Liver (tissue), 9 donors: ENCODE data around the gene TTLL4. TPM values are rescaled to one million over a fixed set of nuclear protein-coding genes. Genes with fewer than 3 reads are reported as not detected.

ENCODE experiments used
- DNase-seq: peaks from one replicate; pipeline ENCODE4 v3.0.0-alpha.2; 2017; ENCODE audit warnings: low spot score
- H3K27ac ChIP-seq, 2 donors: one replicate each; pipeline ENCODE4 v1.7.0; 2013; ENCODE audit warnings: inconsistent platforms in 2 of 2, low read length in 2 of 2, control low read depth in 1 of 2, low read depth in 1 of 2, mild to moderate bottlenecking in 1 of 2
- H3K27me3 ChIP-seq, 4 donors: one replicate each; pipeline versions ENCODE4 v1.6.1 to v1.7.0; 2013; ENCODE audit warnings: low read length in 3 of 4, inconsistent platforms in 1 of 4, mild to moderate bottlenecking in 1 of 4, moderate library complexity in 1 of 4; ENCODE audit not compliant: control insufficient read depth in 4 of 4, insufficient read depth in 4 of 4
- H3K36me3 ChIP-seq, 4 donors: one replicate each; pipeline versions ENCODE4 v1.6.1 to v1.7.0; 2013; ENCODE audit warnings: low read length in 3 of 4, mild to moderate bottlenecking in 3 of 4, low read depth in 1 of 4, moderate library complexity in 1 of 4; ENCODE audit not compliant: control insufficient read depth in 4 of 4, insufficient read depth in 3 of 4
- H3K4me1 ChIP-seq, 4 donors: one replicate each; pipeline versions ENCODE4 v1.6.1 to v1.7.0; 2013; ENCODE audit warnings: low read length in 3 of 4, mild to moderate bottlenecking in 3 of 4, moderate library complexity in 1 of 4; ENCODE audit not compliant: control insufficient read depth in 4 of 4, insufficient read depth in 4 of 4
- H3K4me3 ChIP-seq, 3 donors: one replicate each; pipeline versions ENCODE4 v1.6.1 to v1.7.0; 2013; ENCODE audit warnings: low read length in 3 of 3, control low read depth in 1 of 3, low read depth in 1 of 3, mild to moderate bottlenecking in 1 of 3
- H3K9ac ChIP-seq, 2 donors: one replicate each; pipeline ENCODE4 v1.7.0; 2013; ENCODE audit warnings: low read length in 2 of 2, mild to moderate bottlenecking in 2 of 2, moderate library complexity in 2 of 2, control low read depth in 1 of 2, low read depth in 1 of 2
- H3K9me3 ChIP-seq, 4 donors: one replicate each; pipeline versions ENCODE4 v1.6.1 to v1.7.0; 2013; ENCODE audit warnings: low read length in 3 of 4; ENCODE audit not compliant: control insufficient read depth in 4 of 4
- FOXA2 ChIP-seq: IDR thresholded peaks from 2 replicates; pipeline ENCODE4 v1.6.1; 2016; ENCODE audit warnings: antibody characterized with exemption
- GABPA ChIP-seq, 2 donors: IDR thresholded peaks in 1 of 2; conservative IDR thresholded peaks in 1 of 2; 2 replicates each; pipeline ENCODE4 v1.6.1; 2016; ENCODE audit warnings: antibody characterized with exemption in 2 of 2, mild to moderate bottlenecking in 1 of 2, moderate library complexity in 1 of 2
- HNF4A ChIP-seq, 2 donors: conservative IDR thresholded peaks; 2 replicates each; pipeline ENCODE4 v1.6.1; 2016; ENCODE audit warnings: antibody characterized with exemption in 2 of 2, mild to moderate bottlenecking in 2 of 2
- JUND ChIP-seq, 2 donors: IDR thresholded peaks; 2 replicates each; pipeline ENCODE4 v1.6.1; 2016; ENCODE audit warnings: antibody characterized with exemption in 2 of 2
- NR2F2 ChIP-seq: IDR thresholded peaks from 2 replicates; pipeline ENCODE4 v1.6.1; 2016; ENCODE audit warnings: antibody characterized with exemption
- RAD21 ChIP-seq, 2 donors: IDR thresholded peaks; 2 replicates each; pipeline ENCODE4 v1.6.1; 2016; ENCODE audit warnings: antibody characterized with exemption in 2 of 2, mild to moderate bottlenecking in 2 of 2
- RXRA ChIP-seq, 2 donors: IDR thresholded peaks; 2 replicates each; pipeline ENCODE4 v1.6.1; 2017 to 2018; ENCODE audit warnings: antibody characterized with exemption in 2 of 2, mild to moderate bottlenecking in 1 of 2
- SP1 ChIP-seq: IDR thresholded peaks from 2 replicates; pipeline ENCODE4 v1.6.1; 2018; ENCODE audit warnings: antibody characterized with exemption, mild to moderate bottlenecking
- WGBS: extraction: QIAGEN DNeasy Blood & Tissue Kit; methylation state at CpG from one replicate; pipeline ENCODE4 v1.1.7; 2013; 5-methylcytosine and 5-hydroxymethylcytosine counted together
- polyA plus RNA-seq, 2 donors: library from polyadenylated mRNA; stranded (reverse) in 1 of 2; unstranded in 1 of 2; fragments of 200-250 nt in 1 of 2; fragments of >200 nt in 1 of 2; fragmentation: Nextera tagmentation in 1 of 2; extraction: Ambion mirVana in 1 of 2; gene quantifications; one replicate each; pipeline versions ENCODE4 v1.2.1 to v1.2.3, GENCODE V29; 2013 to 2015
- total RNA-seq, 2 donors: library from RNA; depleted of rRNA; stranded (reverse); fragments of >200 nt; gene quantifications; one replicate each; pipeline ENCODE4 v1.2.3, GENCODE V29; 2014
- TF ChIP-seq, protein P1 (sequence below): IDR thresholded peaks from 2 replicates; pipeline ENCODE4 v1.6.1; 2016; ENCODE audit warnings: antibody characterized with exemption, mild to moderate bottlenecking
- TF ChIP-seq, protein P2 (sequence below): IDR thresholded peaks from 2 replicates; pipeline ENCODE4 v1.6.1; 2016; ENCODE audit warnings: antibody characterized with exemption
- TF ChIP-seq, protein P3 (sequence below): fragments of 150-350 bp; IDR thresholded peaks from 2 replicates; pipeline ENCODE4 v1.5.1; 2017; ENCODE audit warnings: improper control_type of control experiment, low read depth, low read length; ENCODE audit not compliant: missing input control
- TF ChIP-seq, protein P4 (sequence below): IDR thresholded peaks from 2 replicates; pipeline ENCODE4 v1.6.1; 2016; ENCODE audit warnings: antibody characterized with exemption
- TF ChIP-seq, protein P5 (sequence below): IDR thresholded peaks from 2 replicates; pipeline ENCODE4 v1.6.1; 2016; ENCODE audit warnings: antibody characterized with exemption
- donor health status: healthy.
- donor health status: healthy.
- donor health status: healthy.
- donor health status: healthy.
- donor health status: healthy.

TTLL4 gene
- total and polyA plus RNA-seq, 4 donors: 5.7 to 14.0 (median 6.6) TPM

DNA sequence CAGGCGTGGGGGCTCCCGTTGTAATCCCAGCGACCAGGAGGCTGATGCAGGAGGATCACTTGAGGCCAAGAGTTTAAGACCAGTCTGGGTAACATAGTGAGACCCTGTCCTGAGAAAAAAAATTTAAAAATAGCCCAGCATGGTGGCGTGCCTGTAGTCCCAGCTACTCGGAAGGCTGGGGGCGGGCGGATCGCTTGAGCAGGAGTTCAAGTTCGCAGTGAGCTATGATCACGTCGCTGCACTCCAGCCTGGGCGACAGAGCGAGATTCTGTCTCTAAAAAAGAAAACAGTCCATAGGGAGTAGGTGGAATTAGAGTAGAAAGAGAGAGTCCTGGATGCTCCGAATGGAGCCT, 325 bp upstream of the TTLL4 start (continued):
- TF ChIP-seq, protein P1, sequence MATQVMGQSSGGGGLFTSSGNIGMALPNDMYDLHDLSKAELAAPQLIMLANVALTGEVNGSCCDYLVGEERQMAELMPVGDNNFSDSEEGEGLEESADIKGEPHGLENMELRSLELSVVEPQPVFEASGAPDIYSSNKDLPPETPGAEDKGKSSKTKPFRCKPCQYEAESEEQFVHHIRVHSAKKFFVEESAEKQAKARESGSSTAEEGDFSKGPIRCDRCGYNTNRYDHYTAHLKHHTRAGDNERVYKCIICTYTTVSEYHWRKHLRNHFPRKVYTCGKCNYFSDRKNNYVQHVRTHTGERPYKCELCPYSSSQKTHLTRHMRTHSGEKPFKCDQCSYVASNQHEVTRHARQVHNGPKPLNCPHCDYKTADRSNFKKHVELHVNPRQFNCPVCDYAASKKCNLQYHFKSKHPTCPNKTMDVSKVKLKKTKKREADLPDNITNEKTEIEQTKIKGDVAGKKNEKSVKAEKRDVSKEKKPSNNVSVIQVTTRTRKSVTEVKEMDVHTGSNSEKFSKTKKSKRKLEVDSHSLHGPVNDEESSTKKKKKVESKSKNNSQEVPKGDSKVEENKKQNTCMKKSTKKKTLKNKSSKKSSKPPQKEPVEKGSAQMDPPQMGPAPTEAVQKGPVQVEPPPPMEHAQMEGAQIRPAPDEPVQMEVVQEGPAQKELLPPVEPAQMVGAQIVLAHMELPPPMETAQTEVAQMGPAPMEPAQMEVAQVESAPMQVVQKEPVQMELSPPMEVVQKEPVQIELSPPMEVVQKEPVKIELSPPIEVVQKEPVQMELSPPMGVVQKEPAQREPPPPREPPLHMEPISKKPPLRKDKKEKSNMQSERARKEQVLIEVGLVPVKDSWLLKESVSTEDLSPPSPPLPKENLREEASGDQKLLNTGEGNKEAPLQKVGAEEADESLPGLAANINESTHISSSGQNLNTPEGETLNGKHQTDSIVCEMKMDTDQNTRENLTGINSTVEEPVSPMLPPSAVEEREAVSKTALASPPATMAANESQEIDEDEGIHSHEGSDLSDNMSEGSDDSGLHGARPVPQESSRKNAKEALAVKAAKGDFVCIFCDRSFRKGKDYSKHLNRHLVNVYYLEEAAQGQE: no peak

DNA sequence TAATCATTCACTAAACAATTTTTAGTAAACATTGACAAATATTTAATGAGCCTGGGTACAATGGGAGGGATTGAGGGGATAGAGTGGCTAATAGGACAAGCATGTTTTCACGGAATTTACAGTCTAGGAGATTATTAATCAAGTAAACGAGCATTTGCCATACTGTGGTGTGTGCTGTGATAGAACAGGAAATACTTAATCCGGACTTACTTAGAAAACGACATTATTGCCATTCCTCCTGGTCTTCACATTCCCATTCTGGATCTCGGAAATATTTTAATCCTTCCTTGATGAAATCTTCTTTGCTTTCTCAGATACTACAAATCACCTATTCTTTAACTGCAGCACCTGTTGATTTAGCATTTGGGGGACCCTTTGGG, 905 bp downstream of the TTLL4 start:
- 6% methylated on average over 5 of the region's 5 CpGs for WGBS

DNA sequence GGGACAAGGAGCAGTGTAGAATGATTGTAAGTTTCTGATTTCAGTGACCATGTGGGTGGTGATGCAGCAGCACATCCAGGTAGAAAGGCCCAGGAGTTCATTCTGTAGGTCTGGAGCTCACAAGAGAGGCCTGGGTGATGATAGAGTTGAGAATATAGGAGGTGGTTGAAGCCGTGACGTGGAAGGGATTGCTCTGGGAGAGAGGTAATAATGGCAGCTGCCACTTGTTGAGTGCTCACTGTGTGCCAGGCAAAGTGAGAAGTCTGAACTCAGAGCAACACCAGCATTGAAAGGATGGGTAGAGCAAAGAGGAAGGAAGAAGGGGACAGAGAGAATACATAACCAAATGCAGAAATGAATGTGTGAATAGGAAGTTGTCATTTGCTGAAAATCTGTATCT, 3.3 kb downstream of the TTLL4 start:
- Histone ChIP-seq H3K27ac (no peak overlapping the region), H3K9me3 (no peaks in the 10 kb centered on the region), H3K4me1 (peaks cover 0 to 16% (median 5%) of the 10 kb centered on the region in 4 donors)

More for the DNA sequence above, 905 bp downstream of the TTLL4 start:
- Histone ChIP-seq H3K9ac (peak overlapping the region; percentile 34 to 66), H3K27ac (peak overlapping the region; percentile 91 to 92), H3K36me3 (peaks cover 0 to 3% (median under 1%) of the 10 kb centered on the region in 4 donors), H3K9me3 (no peaks in the 10 kb centered on the region), H3K4me1 (peaks cover 0 to 16% (median 2%) of the 10 kb centered on the region in 4 donors), H3K4me3 (peak overlapping the region; percentile 27 to 78 (median 73)), H3K27me3 (no peaks in the 10 kb centered on the region)
- DNase-seq: no peak
- no peak for TF ChIP-seq NR2F2
- TF ChIP-seq HNF4A (conservative IDR thresholded peaks at IDR 0.05): no peak
- TF ChIP-seq RAD21 (IDR thresholded peaks at IDR 0.05): no peak
- TF ChIP-seq RXRA (IDR thresholded peaks at IDR 0.05): peak in 1 of 2 donors; percentile 2
- TF ChIP-seq SP1: peak; percentile 16
- TF ChIP-seq, protein P2, sequence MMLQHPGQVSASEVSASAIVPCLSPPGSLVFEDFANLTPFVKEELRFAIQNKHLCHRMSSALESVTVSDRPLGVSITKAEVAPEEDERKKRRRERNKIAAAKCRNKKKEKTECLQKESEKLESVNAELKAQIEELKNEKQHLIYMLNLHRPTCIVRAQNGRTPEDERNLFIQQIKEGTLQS: no peak
- peak; percentile 32 for TF ChIP-seq FOXA2

More for the DNA sequence above, 3.3 kb downstream of the TTLL4 start:
- no peak for DNase-seq
- Histone ChIP-seq H3K27me3 (no peaks in the 10 kb centered on the region), H3K9ac (no peak overlapping the region), H3K4me3 (no peak overlapping the region), H3K36me3 (peaks cover 0 to 3% (median under 1%) of the 10 kb centered on the region in 4 donors)
- WGBS: 93% methylated on average over 2 of the region's 2 CpGs
- TF ChIP-seq, protein P3, sequence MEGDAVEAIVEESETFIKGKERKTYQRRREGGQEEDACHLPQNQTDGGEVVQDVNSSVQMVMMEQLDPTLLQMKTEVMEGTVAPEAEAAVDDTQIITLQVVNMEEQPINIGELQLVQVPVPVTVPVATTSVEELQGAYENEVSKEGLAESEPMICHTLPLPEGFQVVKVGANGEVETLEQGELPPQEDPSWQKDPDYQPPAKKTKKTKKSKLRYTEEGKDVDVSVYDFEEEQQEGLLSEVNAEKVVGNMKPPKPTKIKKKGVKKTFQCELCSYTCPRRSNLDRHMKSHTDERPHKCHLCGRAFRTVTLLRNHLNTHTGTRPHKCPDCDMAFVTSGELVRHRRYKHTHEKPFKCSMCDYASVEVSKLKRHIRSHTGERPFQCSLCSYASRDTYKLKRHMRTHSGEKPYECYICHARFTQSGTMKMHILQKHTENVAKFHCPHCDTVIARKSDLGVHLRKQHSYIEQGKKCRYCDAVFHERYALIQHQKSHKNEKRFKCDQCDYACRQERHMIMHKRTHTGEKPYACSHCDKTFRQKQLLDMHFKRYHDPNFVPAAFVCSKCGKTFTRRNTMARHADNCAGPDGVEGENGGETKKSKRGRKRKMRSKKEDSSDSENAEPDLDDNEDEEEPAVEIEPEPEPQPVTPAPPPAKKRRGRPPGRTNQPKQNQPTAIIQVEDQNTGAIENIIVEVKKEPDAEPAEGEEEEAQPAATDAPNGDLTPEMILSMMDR: no peak
- TF ChIP-seq, protein P4, sequence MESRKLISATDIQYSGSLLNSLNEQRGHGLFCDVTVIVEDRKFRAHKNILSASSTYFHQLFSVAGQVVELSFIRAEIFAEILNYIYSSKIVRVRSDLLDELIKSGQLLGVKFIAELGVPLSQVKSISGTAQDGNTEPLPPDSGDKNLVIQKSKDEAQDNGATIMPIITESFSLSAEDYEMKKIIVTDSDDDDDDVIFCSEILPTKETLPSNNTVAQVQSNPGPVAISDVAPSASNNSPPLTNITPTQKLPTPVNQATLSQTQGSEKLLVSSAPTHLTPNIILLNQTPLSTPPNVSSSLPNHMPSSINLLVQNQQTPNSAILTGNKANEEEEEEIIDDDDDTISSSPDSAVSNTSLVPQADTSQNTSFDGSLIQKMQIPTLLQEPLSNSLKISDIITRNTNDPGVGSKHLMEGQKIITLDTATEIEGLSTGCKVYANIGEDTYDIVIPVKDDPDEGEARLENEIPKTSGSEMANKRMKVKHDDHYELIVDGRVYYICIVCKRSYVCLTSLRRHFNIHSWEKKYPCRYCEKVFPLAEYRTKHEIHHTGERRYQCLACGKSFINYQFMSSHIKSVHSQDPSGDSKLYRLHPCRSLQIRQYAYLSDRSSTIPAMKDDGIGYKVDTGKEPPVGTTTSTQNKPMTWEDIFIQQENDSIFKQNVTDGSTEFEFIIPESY: no peak
- no peak for TF ChIP-seq RAD21 (IDR thresholded peaks at IDR 0.05)
- TF ChIP-seq JUND (IDR thresholded peaks at IDR 0.05): no peak
- TF ChIP-seq, protein P2: no peak
- TF ChIP-seq HNF4A (conservative IDR thresholded peaks at IDR 0.05): no peak
- no peak for TF ChIP-seq SP1
- no peak for TF ChIP-seq FOXA2
- TF ChIP-seq, protein P1: no peak
- TF ChIP-seq, protein P5, sequence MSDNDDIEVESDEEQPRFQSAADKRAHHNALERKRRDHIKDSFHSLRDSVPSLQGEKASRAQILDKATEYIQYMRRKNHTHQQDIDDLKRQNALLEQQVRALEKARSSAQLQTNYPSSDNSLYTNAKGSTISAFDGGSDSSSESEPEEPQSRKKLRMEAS: no peak
- no peak for TF ChIP-seq NR2F2
- TF ChIP-seq GABPA (IDR thresholded peaks at IDR 0.05 in 1 of 2, conservative IDR thresholded peaks at IDR 0.05 in 1 of 2): no peak
